Ovary (tissue), 9 donors: ENCODE data around the gene STYXL1. TPM values are rescaled to one million over a fixed set of nuclear protein-coding genes. Genes with fewer than 3 reads are reported as not detected.

Experiments
- DNase-seq, 5 donors: peaks; one replicate each; pipeline ENCODE4 v3.0.0-alpha.2; 2019 to 2020
- H3K27ac ChIP-seq, 2 donors: fragments of 200-600 bp; one replicate each; pipeline versions ENCODE4 v1.5.1 to v1.8.0; 2019 to 2022
- H3K27me3 ChIP-seq: fragments of 200-600 bp; one replicate; pipeline ENCODE4 v1.8.0; 2022
- H3K36me3 ChIP-seq: fragments of 200-600 bp; sonication (generic); one replicate; pipeline ENCODE4 v1.5.1; 2019
- H3K4me1 ChIP-seq: one replicate; pipeline ENCODE4 v1.8.1; 2013; ENCODE audit warnings: mild to moderate bottlenecking, moderate library complexity; ENCODE audit not compliant: insufficient read depth
- H3K4me3 ChIP-seq: fragments of 200-600 bp; sonication (generic); one replicate; pipeline ENCODE4 v1.5.1; 2017
- H3K9me3 ChIP-seq, 2 donors: fragments of 200-600 bp in 1 of 2; sonication (generic) in 1 of 2; one replicate each; pipeline versions ENCODE4 v1.5.1 to v1.8.1; 2013 to 2019; ENCODE audit warnings: mild to moderate bottlenecking in 1 of 2, moderate library complexity in 1 of 2
- EP300 ChIP-seq: sonication (generic); formaldehyde crosslinking; IDR thresholded peaks from one replicate; pipeline ENCODE4 v1.6.1; 2017; ENCODE audit warnings: antibody characterized with exemption
- POLR2A ChIP-seq: fragments of 450-650 bp; IDR thresholded peaks from one replicate; pipeline ENCODE4 v1.6.1; 2017; ENCODE audit warnings: antibody characterized with exemption, mild to moderate bottlenecking, moderate library complexity
- WGBS, 3 donors: extraction: QIAGEN DNeasy Blood & Tissue Kit in 1 of 3; methylation state at CpG; one replicate each; pipeline versions ENCODE4 v1.1.5 to v1.1.7; 2013 to 2017; 5-methylcytosine and 5-hydroxymethylcytosine counted together
- intact Hi-C, 4 donors: fragments of 100-400 bp; cut with DNase I; formaldehyde crosslinking; loops; one replicate each; pipeline versions ENCODE4 v1.11.0 to v1.15.1; 2022 to 2023
- polyA plus RNA-seq, 2 donors: library from polyadenylated mRNA; stranded (reverse); fragments of 200-250 nt in 1 of 2; fragments of 350-450 nt in 1 of 2; fragmentation: Illumina TruSeq in 1 of 2; extraction: RNeasy Lipid Tissue Mini Kit (QIAGEN cat#74804) in 1 of 2; gene quantifications; one replicate each; pipeline ENCODE4 v1.2.3, GENCODE V29; 2013 to 2014
- total RNA-seq, 7 donors: library from RNA; depleted of rRNA in 2 of 7; stranded (reverse); fragments of >200 nt in 2 of 7; fragmentation: NEBNext Ultra II Directional in 3 of 7; extraction: Animal tissue kit (Norgen Biotek cat#: 25700) in 3 of 7; gene quantifications; one replicate each; pipeline versions ENCODE4 v1.1.0 to v1.2.4, GENCODE V29; 2016 to 2023
- TF ChIP-seq, protein P1 (sequence below), 3 donors: fragments of 450-650 bp in 2 of 3; fragments of 200-600 bp in 1 of 3; IDR thresholded peaks; one replicate each; pipeline versions ENCODE4 v1.5.1 to v1.8.0; 2016 to 2022; ENCODE audit warnings: antibody characterized with exemption in 3 of 3, mild to moderate bottlenecking in 1 of 3
- donor health status: DM: no; HTN: no; CAD: no; lungs with moderate emphysema.
- donor health status: DM: no; HTN: no; CAD: no.
- donor health status: Bipolar disorder and iron deficiency.
- donor health status: DM: yes; HTN: yes; CAD: no.
- donor health status: DM: no; HTN: no; CAD: no.
- donor health status: DM: yes; HTN: yes; CAD: no.

The STYXL1 gene
- total and polyA plus RNA-seq, 9 donors = 15.7 to 39.9 (median 31.2) TPM

DNA sequence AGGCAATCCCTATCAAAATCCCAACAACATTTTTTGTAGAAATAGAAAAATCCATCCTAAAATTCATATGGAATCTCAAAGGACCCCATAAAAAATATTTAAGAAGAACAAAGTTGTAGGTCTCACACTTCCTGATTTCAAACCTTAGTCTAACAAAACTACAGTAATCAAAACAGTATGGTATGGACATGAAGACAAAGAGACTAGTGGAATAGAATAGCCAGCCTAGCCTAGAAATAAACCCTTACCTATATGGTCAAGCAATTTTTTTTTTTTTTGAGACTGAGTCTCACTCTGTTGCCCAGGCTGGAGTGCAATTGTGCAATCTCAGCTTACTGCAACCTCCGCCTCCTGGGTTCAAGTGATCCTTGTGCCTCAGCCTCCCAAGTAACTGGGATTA, 49.8 kb downstream of the STYXL1 start:
- intact Hi-C loops = loop anchor here in 1 of 4 donors (10.0 kb wide), 1 partner anchor 123 kb away; the partner anchor contains the start of gene RHBDD2
- no peaks in the 10 kb centered on the region for H3K27me3 ChIP-seq
- 97 to 100% (median 100%) methylated on average over 1 of the region's 1 CpG for WGBS, 3 donors

DNA sequence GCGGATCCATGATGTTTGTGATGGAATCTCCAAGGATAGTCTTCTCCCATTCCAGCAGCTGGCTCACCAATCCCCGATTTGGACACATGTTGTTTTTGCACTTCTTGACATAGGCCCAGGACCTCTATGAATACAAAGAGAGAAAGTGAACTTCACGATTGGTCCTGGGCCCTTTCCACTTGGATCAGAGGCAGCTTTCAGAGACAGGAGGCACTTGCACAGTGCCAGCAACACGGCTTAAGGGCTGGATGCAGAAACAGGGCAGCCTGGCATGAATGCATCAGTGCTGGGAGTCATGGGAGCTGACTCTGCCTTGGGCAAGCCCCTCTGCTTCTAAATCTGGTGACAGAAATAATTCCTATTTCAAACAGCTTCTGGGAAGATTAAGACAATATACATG, 51.3 kb downstream of the STYXL1 start:
- intact Hi-C loops = loop anchor here in 1 of 4 donors (10.0 kb wide), 1 partner anchor 122 kb away; the partner anchor contains the start of gene RHBDD2
- H3K27me3 ChIP-seq = no peaks in the 10 kb centered on the region
- no peaks in the 10 kb centered on the region for H3K9me3 ChIP-seq
- peak overlapping the region in 1 of 2 donors; percentile 3 for H3K27ac ChIP-seq
- WGBS, 3 donors = 57 to 70% (median 70%) methylated on average over 4 of the region's 4 CpGs
- DNase-seq = peak in 2 of 5 donors; percentile 10 to 24
- H3K4me3 ChIP-seq = no peak overlapping the region
- H3K4me1 ChIP-seq = peaks cover 9% of the 10 kb centered on the region
- no peaks in the 10 kb centered on the region for H3K36me3 ChIP-seq
- TF ChIP-seq, protein P1, sequence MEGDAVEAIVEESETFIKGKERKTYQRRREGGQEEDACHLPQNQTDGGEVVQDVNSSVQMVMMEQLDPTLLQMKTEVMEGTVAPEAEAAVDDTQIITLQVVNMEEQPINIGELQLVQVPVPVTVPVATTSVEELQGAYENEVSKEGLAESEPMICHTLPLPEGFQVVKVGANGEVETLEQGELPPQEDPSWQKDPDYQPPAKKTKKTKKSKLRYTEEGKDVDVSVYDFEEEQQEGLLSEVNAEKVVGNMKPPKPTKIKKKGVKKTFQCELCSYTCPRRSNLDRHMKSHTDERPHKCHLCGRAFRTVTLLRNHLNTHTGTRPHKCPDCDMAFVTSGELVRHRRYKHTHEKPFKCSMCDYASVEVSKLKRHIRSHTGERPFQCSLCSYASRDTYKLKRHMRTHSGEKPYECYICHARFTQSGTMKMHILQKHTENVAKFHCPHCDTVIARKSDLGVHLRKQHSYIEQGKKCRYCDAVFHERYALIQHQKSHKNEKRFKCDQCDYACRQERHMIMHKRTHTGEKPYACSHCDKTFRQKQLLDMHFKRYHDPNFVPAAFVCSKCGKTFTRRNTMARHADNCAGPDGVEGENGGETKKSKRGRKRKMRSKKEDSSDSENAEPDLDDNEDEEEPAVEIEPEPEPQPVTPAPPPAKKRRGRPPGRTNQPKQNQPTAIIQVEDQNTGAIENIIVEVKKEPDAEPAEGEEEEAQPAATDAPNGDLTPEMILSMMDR (IDR thresholded peaks at IDR 0.05) = no peak
- TF ChIP-seq EP300 = no peak
- TF ChIP-seq POLR2A = no peak

More for the DNA sequence above, 49.8 kb downstream of the STYXL1 start:
- Histone ChIP-seq H3K36me3 (no peaks in the 10 kb centered on the region), H3K4me3 (no peak overlapping the region), H3K27ac (no peak overlapping the region), H3K4me1 (peaks cover 9% of the 10 kb centered on the region), H3K9me3 (no peaks in the 10 kb centered on the region)
- DNase-seq = no peak
- TF ChIP-seq POLR2A = no peak
- no peak for TF ChIP-seq EP300
- TF ChIP-seq, protein P1 (IDR thresholded peaks at IDR 0.05) = no peak

DNA sequence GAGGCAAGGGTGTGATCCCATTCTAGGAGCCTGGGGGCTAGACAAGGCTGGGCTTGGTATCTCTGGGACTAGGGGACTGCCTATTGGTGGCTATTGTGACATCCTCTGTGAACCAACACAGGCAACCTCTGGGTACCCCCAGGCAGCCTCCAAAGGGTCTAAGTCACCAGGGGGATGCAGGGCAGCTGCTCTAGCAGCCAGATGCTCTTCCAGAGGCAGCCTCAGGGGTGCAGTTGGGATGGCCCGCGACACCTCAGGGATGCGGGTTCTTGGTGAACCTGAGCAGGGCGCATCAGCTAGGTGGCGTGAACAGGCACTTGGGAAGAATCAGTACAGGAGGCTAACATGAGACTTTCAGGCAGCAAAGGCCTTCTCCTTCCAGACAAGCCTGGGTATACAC, 51.8 kb downstream of the STYXL1 start:
- Histone ChIP-seq H3K36me3 (no peaks in the 10 kb centered on the region), H3K9me3 (no peaks in the 10 kb centered on the region), H3K27me3 (no peaks in the 10 kb centered on the region), H3K4me3 (no peak overlapping the region), H3K4me1 (peaks cover 11% of the 10 kb centered on the region), H3K27ac (peak overlapping the region in 1 of 2 donors; percentile 3)
- intact Hi-C loops = loop anchor here in 1 of 4 donors (2.0 to 10.0 kb wide), 2 partner anchors 81 to 121 kb away; partner anchors contain the start of genes POR and RHBDD2
- DNase-seq = peak in 2 of 5 donors; percentile 26 to 38
- 98 to 100% (median 98%) methylated on average over 5 of the region's 5 CpGs for WGBS, 3 donors
- TF ChIP-seq EP300 = no peak
- no peak for TF ChIP-seq POLR2A
- TF ChIP-seq, protein P1 (IDR thresholded peaks at IDR 0.05) = no peak

DNA sequence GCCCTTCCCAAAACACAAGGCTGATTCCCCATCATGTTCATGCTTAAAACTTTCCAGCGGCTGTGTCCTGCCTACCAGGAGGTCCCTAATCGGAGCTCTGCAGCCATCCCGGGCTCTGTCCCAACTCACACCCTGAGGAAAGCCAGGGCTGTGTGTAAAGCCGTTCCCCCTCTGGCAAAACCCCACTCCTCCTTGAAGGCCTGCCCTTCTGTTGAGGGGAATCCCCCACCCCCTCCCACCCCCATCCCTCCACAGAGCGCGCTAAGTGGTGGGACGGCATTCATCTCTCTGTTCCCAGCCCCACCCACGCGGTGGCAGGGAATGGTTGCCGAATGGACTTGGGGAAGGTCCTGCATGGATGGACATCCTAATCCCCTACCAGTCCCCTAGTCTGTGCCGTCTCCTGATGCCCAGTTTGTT, 52.7 kb downstream of the STYXL1 start:
- DNase-seq = peak in 4 of 5 donors; percentile 45 to 67 (median 56)
- Histone ChIP-seq H3K27ac (peak overlapping the region; percentile 54 to 94), H3K36me3 (no peaks in the 10 kb centered on the region), H3K4me1 (peaks cover 15% of the 10 kb centered on the region), H3K4me3 (peak overlapping the region; percentile 58), H3K9me3 (no peaks in the 10 kb centered on the region), H3K27me3 (no peaks in the 10 kb centered on the region)
- TF ChIP-seq, protein P1 (IDR thresholded peaks at IDR 0.05) = no peak
- TF ChIP-seq EP300 (no peak), POLR2A (no peak)
- intact Hi-C loops = loop anchor here in 1 of 4 donors (2.0 to 10.0 kb wide), 2 partner anchors 80 to 120 kb away; partner anchors contain the start of genes POR and RHBDD2
- WGBS, 3 donors = 14 to 16% (median 15%) methylated on average over 8 to 11 of the region's 11 CpGs
